Kidney (tissue), 14 donors: ENCODE data around the gene NPVF. TPM values are rescaled to one million over a fixed set of nuclear protein-coding genes. Genes with fewer than 3 reads are reported as not detected.

ENCODE experiments used
- DNase-seq, 5 donors: peaks; one replicate each; pipeline ENCODE4 v3.0.0-alpha.2; 2013 to 2020
- FAIRE-seq: peaks from 2 replicates; lab custom pipeline; 2012; peaks lifted over from hg19 to GRCh38; lab: Jason Lieb, UNC
- H3K27ac ChIP-seq, 2 donors: one replicate each; pipeline ENCODE4 v1.7.0; 2013; ENCODE audit warnings: low read depth in 2 of 2, low read length in 2 of 2, inconsistent platforms in 1 of 2
- H3K27me3 ChIP-seq: one replicate; pipeline ENCODE4 v1.7.1; 2013; ENCODE audit warnings: low read length, inconsistent platforms; ENCODE audit not compliant: control insufficient read depth, insufficient read depth
- H3K36me3 ChIP-seq, 3 donors: one replicate each; pipeline versions ENCODE4 v1.7.0 to v1.7.1; 2013; ENCODE audit warnings: low read length in 3 of 3, control low read depth in 1 of 3, inconsistent platforms in 1 of 3; ENCODE audit not compliant: insufficient read depth in 3 of 3, control insufficient read depth in 2 of 3
- H3K4me1 ChIP-seq, 3 donors: one replicate each; pipeline versions ENCODE4 v1.7.0 to v1.7.1; 2013; ENCODE audit warnings: low read length in 3 of 3, inconsistent platforms in 1 of 3, low read depth in 1 of 3; ENCODE audit not compliant: control insufficient read depth in 2 of 3, insufficient read depth in 2 of 3
- H3K4me3 ChIP-seq, 3 donors: one replicate each; pipeline versions ENCODE4 v1.7.0 to v1.8.1; 2013; ENCODE audit warnings: low read length in 3 of 3, control low read depth in 1 of 3, inconsistent platforms in 1 of 3
- H3K9ac ChIP-seq, 3 donors: one replicate each; pipeline versions ENCODE4 v1.7.0 to v1.7.1; 2013; ENCODE audit warnings: low read length in 3 of 3, control low read depth in 1 of 3, inconsistent platforms in 1 of 3
- H3K9me3 ChIP-seq, 3 donors: one replicate each; pipeline versions ENCODE4 v1.7.0 to v1.7.1; 2013; ENCODE audit warnings: low read length in 3 of 3, control low read depth in 1 of 3, inconsistent platforms in 1 of 3; ENCODE audit not compliant: control insufficient read depth in 2 of 3, insufficient read depth in 1 of 3
- CTCF ChIP-seq: IDR thresholded peaks from 3 replicates; pipeline ENCODE4 v1.5.1; 2012; ENCODE audit warnings: mild to moderate bottlenecking, moderate library complexity, borderline replicate concordance; ENCODE audit not compliant: insufficient read depth; ENCODE audit errors: extremely low read depth
- intact Hi-C: fragments of 100-400 bp; cut with DNase I; formaldehyde crosslinking; loops from one replicate; pipeline ENCODE4 v1.11.1; 2022
- polyA plus RNA-seq: library from polyadenylated mRNA; stranded (reverse); fragments of 350-450 nt; fragmentation: Illumina TruSeq; extraction: RNeasy Lipid Tissue Mini Kit (QIAGEN cat#74804); gene quantifications from one replicate; pipeline ENCODE4 v1.2.3, GENCODE V29; 2014; ENCODE audit warnings: low read depth, low replicate concordance; ENCODE audit not compliant: insufficient read depth
- total RNA-seq: library from RNA; stranded (reverse); fragmentation: NEBNext Ultra II Directional; extraction: Animal tissue kit (Norgen Biotek cat#: 25700); gene quantifications from one replicate; pipeline ENCODE4 v1.2.1, GENCODE V29; 2021
- donor health status: control.
- donor health status: control.
- donor health status: control.
- donor health status: control.
- donor health status: control.
- donor health status: DM: yes; HTN: yes; CAD: no.
- donor health status: Normal renal cell carcinoma (clear cell type).

Gene NPVF
- total and polyA plus RNA-seq, 2 donors from 2014 or later, result not detected

DNA sequence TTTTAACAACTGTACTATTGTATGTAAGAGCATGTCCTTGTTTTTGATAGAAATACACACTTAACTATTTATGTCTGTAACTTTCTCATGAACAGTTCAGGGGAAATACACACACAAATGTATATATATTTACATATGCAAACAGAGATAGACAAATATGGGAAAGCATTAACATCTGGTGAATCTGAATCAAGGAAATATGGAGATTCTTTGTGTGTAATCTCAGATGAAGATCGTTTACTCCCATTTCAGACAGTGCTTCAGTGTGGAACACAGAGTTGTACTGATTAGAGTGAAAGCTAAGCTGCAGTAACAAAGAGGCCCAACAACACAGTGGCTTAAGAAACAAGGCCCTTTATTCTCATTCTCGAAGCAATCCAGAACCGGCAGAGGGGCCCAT lies 26.3 kb upstream of the NPVF start:
- no peak for TF ChIP-seq CTCF
- FAIRE-seq, result no peak
- Histone ChIP-seq H3K9me3 (no peaks in the 10 kb centered on the region), H3K27ac (no peak overlapping the region), H3K27me3 (no peaks in the 10 kb centered on the region), H3K9ac (no peak overlapping the region), H3K36me3 (no peaks in the 10 kb centered on the region), H3K4me3 (no peak overlapping the region), H3K4me1 (no peaks in the 10 kb centered on the region)
- DNase-seq, result no peak
- intact Hi-C loops, result loop anchor here (5.0 to 10.0 kb wide), 2 partner anchors 133 to 310 kb away; no protein-coding TSS in a partner anchor

- intact Hi-C loops, result loop anchor here (10.0 kb wide), 1 partner anchor 311 kb away; no protein-coding TSS in a partner anchor
- DNase-seq (no peak), FAIRE-seq (no peak)
- Histone ChIP-seq H3K27ac (no peak overlapping the region), H3K27me3 (no peaks in the 10 kb centered on the region), H3K4me3 (no peak overlapping the region), H3K9me3 (peaks cover 0 to 1% (median 0%) of the 10 kb centered on the region in 3 donors), H3K36me3 (no peaks in the 10 kb centered on the region), H3K4me1 (no peaks in the 10 kb centered on the region), H3K9ac (no peak overlapping the region)
- TF ChIP-seq CTCF, result no peak
Observed at GRCh38 chr7:25253714-25254113, 25.4 kb upstream of the NPVF start.

- H3K9ac ChIP-seq, result no peak overlapping the region
- H3K36me3 ChIP-seq, result no peaks in the 10 kb centered on the region
- no peaks in the 10 kb centered on the region for H3K4me1 ChIP-seq
- DNase-seq (peak in 1 of 5 donors; percentile 40), FAIRE-seq (no peak)
- no peak overlapping the region for H3K27ac ChIP-seq
- intact Hi-C loops, result loop anchor here (10.0 kb wide), 1 partner anchor 314 kb away; no protein-coding TSS in a partner anchor
- no peak overlapping the region for H3K4me3 ChIP-seq
- H3K27me3 ChIP-seq, result no peaks in the 10 kb centered on the region
- H3K9me3 ChIP-seq, result peaks cover 0 to 5% (median 0%) of the 10 kb centered on the region in 3 donors
- TF ChIP-seq CTCF, result no peak
Observed at GRCh38 chr7:25250386-25250785, 22.1 kb upstream of the NPVF start.

GRCh38 chr7:25249772-25250171 lies 21.5 kb upstream of the NPVF start:
- Histone ChIP-seq H3K27ac (no peak overlapping the region), H3K9me3 (peaks cover 0 to 5% (median 0%) of the 10 kb centered on the region in 3 donors), H3K27me3 (no peaks in the 10 kb centered on the region), H3K9ac (no peak overlapping the region), H3K4me3 (no peak overlapping the region), H3K36me3 (no peaks in the 10 kb centered on the region), H3K4me1 (no peaks in the 10 kb centered on the region)
- DNase-seq (no peak), FAIRE-seq (no peak)
- TF ChIP-seq CTCF, result no peak
- intact Hi-C loops, result loop anchor here (10.0 kb wide), 1 partner anchor 315 kb away; no protein-coding TSS in a partner anchor
